HUES48 (cell line): Measurements from ENCODE around the gene C20orf141.

ENCODE experiments used
- H3K27ac ChIP-seq: one replicate; pipeline ENCODE4 v1.7.0; 2013; ENCODE audit warnings: low read depth, low read length, inconsistent platforms
- H3K27me3 ChIP-seq: 2 replicates; pipeline ENCODE4 v1.6.1; 2013; ENCODE audit warnings: mild to moderate bottlenecking, low read length; ENCODE audit not compliant: control insufficient read depth, insufficient read depth
- H3K36me3 ChIP-seq: 2 replicates; pipeline ENCODE4 v1.6.1; 2013; ENCODE audit warnings: low read length; ENCODE audit not compliant: control insufficient read depth, insufficient read depth
- H3K4me1 ChIP-seq: 2 replicates; pipeline ENCODE4 v1.6.1; 2013; ENCODE audit warnings: mild to moderate bottlenecking, low read length; ENCODE audit not compliant: control insufficient read depth, insufficient read depth
- H3K4me3 ChIP-seq: 2 replicates; pipeline ENCODE4 v1.5.1; 2013; ENCODE audit warnings: mild to moderate bottlenecking, low read depth, low read length
- H3K9ac ChIP-seq: 2 replicates; pipeline ENCODE4 v1.6.1; 2013; ENCODE audit warnings: mild to moderate bottlenecking, low read depth, low read length, moderate library complexity
- H3K9me3 ChIP-seq: 2 replicates; pipeline ENCODE4 v1.6.1; 2013; ENCODE audit warnings: low read length; ENCODE audit not compliant: control insufficient read depth, insufficient read depth

C20orf141 gene

GRCh38 chr20:2793471-2793870, 21.3 kb upstream of the C20orf141 start:
- H3K4me3 ChIP-seq, result no peak overlapping the region

GRCh38 chr20:2794202-2794748, 20.5 kb upstream of the C20orf141 start:
- Histone ChIP-seq H3K36me3 (peaks cover 40% of the 10 kb centered on the region), H3K9ac (no peak overlapping the region), H3K9me3 (no peaks in the 10 kb centered on the region), H3K4me3 (no peak overlapping the region), H3K27ac (no peak overlapping the region), H3K27me3 (0 out of 2 replicates have a peak, but pooled peaks cover 1% of the 10 kb centered on the region), H3K4me1 (no peaks in the 10 kb centered on the region; the same call in 1 of the 2 replicates)

More at GRCh38 chr20:2793471-2793870, 21.3 kb upstream of the C20orf141 start:
- Histone ChIP-seq H3K9me3 (no peaks in the 10 kb centered on the region), H3K9ac (no peak overlapping the region), H3K4me1 (no peaks in the 10 kb centered on the region), H3K27me3 (no peaks in the 10 kb centered on the region), H3K27ac (no peak overlapping the region), H3K36me3 (peaks cover 40% of the 10 kb centered on the region)

GRCh38 chr20:2794866-2795447, 19.8 kb upstream of the C20orf141 start:
- peaks cover 40% of the 10 kb centered on the region for H3K36me3 ChIP-seq
- no peak overlapping the region for H3K9ac ChIP-seq

GRCh38 chr20:2795451-2795850, 19.3 kb upstream of the C20orf141 start:
- Histone ChIP-seq H3K27me3 (0 out of 2 replicates have a peak, but pooled peaks cover 10% of the 10 kb centered on the region), H3K9me3 (no peaks in the 10 kb centered on the region), H3K4me3 (no peak overlapping the region), H3K36me3 (peaks cover 40% of the 10 kb centered on the region), H3K27ac (no peak overlapping the region), H3K4me1 (peaks cover 5% of the 10 kb centered on the region; the same call in 1 of the 2 replicates), H3K9ac (no peak overlapping the region)

More at GRCh38 chr20:2794866-2795447, 19.8 kb upstream of the C20orf141 start:
- Histone ChIP-seq H3K27me3 (0 out of 2 replicates have a peak, but pooled peaks cover 6% of the 10 kb centered on the region), H3K4me3 (no peak overlapping the region), H3K4me1 (peaks cover 5% of the 10 kb centered on the region; the same call in 1 of the 2 replicates), H3K27ac (no peak overlapping the region), H3K9me3 (no peaks in the 10 kb centered on the region)

- peaks cover 40% of the 10 kb centered on the region for H3K36me3 ChIP-seq
These were observed 18.7 kb upstream of the C20orf141 start for GRCh38 chr20:2796011-2796660.

GRCh38 chr20:2797136-2797983, 17.4 kb upstream of the C20orf141 start:
- no peak overlapping the region for H3K4me3 ChIP-seq
- no peaks in the 10 kb centered on the region for H3K9me3 ChIP-seq
- H3K4me1 ChIP-seq, result peaks cover 13% of the 10 kb centered on the region; the same call in 1 of the 2 replicates
- H3K27me3 ChIP-seq, result peaks cover 28% of the 10 kb centered on the region
- no peak overlapping the region for H3K9ac ChIP-seq
- no peak overlapping the region for H3K27ac ChIP-seq
- peaks cover 40% of the 10 kb centered on the region for H3K36me3 ChIP-seq

More at GRCh38 chr20:2796011-2796660, 18.7 kb upstream of the C20orf141 start:
- Histone ChIP-seq H3K4me3 (no peak overlapping the region), H3K9ac (no peak overlapping the region), H3K27me3 (peaks cover 16% of the 10 kb centered on the region), H3K4me1 (peaks cover 9% of the 10 kb centered on the region; the same call in 1 of the 2 replicates), H3K27ac (no peak overlapping the region), H3K9me3 (no peaks in the 10 kb centered on the region)

GRCh38 chr20:2798095-2798805, 16.5 kb upstream of the C20orf141 start:
- peaks cover 37% of the 10 kb centered on the region for H3K27me3 ChIP-seq
- H3K27ac ChIP-seq, result peak overlapping the region; percentile 2
- no peaks in the 10 kb centered on the region for H3K9me3 ChIP-seq
- peaks cover 40% of the 10 kb centered on the region for H3K36me3 ChIP-seq
- peaks cover 13% of the 10 kb centered on the region; the same call in 1 of the 2 replicates for H3K4me1 ChIP-seq
- H3K9ac ChIP-seq, result no peak overlapping the region
- no peak overlapping the region for H3K4me3 ChIP-seq

DNA sequence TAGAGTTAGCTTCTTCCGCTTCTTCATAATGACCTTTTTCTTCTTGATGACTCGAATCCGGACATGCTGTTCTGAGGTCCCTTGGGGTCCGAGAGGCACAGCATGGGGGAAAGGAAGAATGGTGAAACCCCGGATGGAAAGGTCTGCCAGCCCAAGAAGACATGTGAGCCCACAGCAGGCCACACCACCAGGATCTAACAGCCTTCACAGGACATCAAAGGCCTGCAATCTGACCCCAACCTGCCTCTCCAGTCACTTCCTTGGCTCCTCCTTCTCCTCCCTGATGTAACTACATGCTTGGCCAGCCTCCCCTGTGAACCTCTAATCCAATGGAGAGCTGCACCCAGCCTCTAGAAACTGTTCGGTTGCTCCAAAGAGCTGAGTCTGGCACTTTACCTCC, 16.0 kb upstream of the C20orf141 start:
- Histone ChIP-seq H3K9ac (no peak overlapping the region), H3K27ac (peak overlapping the region; percentile 2), H3K9me3 (no peaks in the 10 kb centered on the region), H3K27me3 (peaks cover 43% of the 10 kb centered on the region), H3K4me3 (peak overlapping the region; percentile 96; the same call in 1 of the 2 replicates), H3K4me1 (peaks cover 13% of the 10 kb centered on the region; the same call in 1 of the 2 replicates), H3K36me3 (peaks cover 40% of the 10 kb centered on the region)

- no peak overlapping the region for H3K9ac ChIP-seq
These were observed 15.5 kb upstream of the C20orf141 start for GRCh38 chr20:2799271-2799670.

More at GRCh38 chr20:2799271-2799670, 15.5 kb upstream of the C20orf141 start:
- peaks cover 40% of the 10 kb centered on the region for H3K36me3 ChIP-seq
- no peak overlapping the region for H3K27ac ChIP-seq
- H3K4me3 ChIP-seq, result peak overlapping the region; percentile 96
- peaks cover 47% of the 10 kb centered on the region for H3K27me3 ChIP-seq
- no peaks in the 10 kb centered on the region for H3K9me3 ChIP-seq
- peaks cover 13% of the 10 kb centered on the region; the same call in 1 of the 2 replicates for H3K4me1 ChIP-seq
